Endothelial cell of umbilical vein (primary cell): Measurements from ENCODE around the gene MED26.

Experiments
- CTCF ChIP-seq, 2 donors: IDR thresholded peaks; 1 replicate in 1 of 2; 2 replicates in 1 of 2; pipeline ENCODE4 v1.5.1; 2011; ENCODE audit warnings: low read length in 2 of 2, mild to moderate bottlenecking in 2 of 2, moderate library complexity in 2 of 2, control low read depth in 1 of 2, inconsistent platforms in 1 of 2, low read depth in 1 of 2; ENCODE audit not compliant: insufficient read depth in 1 of 2; ENCODE audit errors: extremely low read depth in 1 of 2
- EZH2 ChIP-seq: IDR thresholded peaks from 2 replicates; pipeline ENCODE4 v1.6.1; 2012; ENCODE audit warnings: borderline replicate concordance, low read depth, mild to moderate bottlenecking, moderate library complexity, low read length, inconsistent platforms; ENCODE audit not compliant: severe bottlenecking
- MAX ChIP-seq: IDR thresholded peaks from 2 replicates; pipeline ENCODE4 v1.6.1; 2011; ENCODE audit not compliant: insufficient read depth, insufficient read length
- POLR2A ChIP-seq: IDR thresholded peaks from 2 replicates; pipeline ENCODE4 v1.6.1; 2012; ENCODE audit warnings: low read depth, mild to moderate bottlenecking, control low read depth, low read length

GRCh38 chr19:16573296-16573695 lies 54.7 kb downstream of the MED26 start:
- no peak for TF ChIP-seq CTCF (IDR thresholded peaks at IDR 0.05; ENCODE audit: extremely low read depth in 1 of 2, insufficient read depth in 1 of 2, low read depth in 1 of 2, low read length in 2 of 2)
- TF ChIP-seq MAX = no peak
- no peak for TF ChIP-seq POLR2A
- no peak for TF ChIP-seq EZH2
